Measurements from ENCODE around the gene CNGA3.

DNA sequence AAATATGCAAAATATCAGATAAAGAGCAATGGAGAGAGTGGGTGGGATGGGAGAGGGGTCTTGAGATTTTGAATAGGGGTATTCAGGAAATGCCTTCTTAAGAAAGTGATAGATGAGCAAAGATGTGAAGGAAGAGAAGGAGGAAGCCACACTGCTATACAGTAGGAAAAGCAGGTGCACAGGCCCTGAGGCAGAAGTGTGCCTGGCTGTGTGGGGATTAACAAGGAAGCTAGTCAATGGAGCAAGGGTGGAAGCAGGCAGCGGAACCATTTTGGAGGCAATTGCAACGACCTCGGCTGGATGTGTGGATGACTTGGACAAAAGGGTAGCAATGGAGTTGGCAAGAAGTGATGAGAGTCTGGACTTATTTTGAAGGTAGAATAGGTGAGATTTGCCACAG, 11.0 kb upstream of the CNGA3 start:
- TF ChIP-seq, protein P1, sequence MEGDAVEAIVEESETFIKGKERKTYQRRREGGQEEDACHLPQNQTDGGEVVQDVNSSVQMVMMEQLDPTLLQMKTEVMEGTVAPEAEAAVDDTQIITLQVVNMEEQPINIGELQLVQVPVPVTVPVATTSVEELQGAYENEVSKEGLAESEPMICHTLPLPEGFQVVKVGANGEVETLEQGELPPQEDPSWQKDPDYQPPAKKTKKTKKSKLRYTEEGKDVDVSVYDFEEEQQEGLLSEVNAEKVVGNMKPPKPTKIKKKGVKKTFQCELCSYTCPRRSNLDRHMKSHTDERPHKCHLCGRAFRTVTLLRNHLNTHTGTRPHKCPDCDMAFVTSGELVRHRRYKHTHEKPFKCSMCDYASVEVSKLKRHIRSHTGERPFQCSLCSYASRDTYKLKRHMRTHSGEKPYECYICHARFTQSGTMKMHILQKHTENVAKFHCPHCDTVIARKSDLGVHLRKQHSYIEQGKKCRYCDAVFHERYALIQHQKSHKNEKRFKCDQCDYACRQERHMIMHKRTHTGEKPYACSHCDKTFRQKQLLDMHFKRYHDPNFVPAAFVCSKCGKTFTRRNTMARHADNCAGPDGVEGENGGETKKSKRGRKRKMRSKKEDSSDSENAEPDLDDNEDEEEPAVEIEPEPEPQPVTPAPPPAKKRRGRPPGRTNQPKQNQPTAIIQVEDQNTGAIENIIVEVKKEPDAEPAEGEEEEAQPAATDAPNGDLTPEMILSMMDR (conservative IDR thresholded peaks at IDR 0.05; ENCODE audit: low read depth in 2 of 2), result no peak
- TF ChIP-seq, protein P2, sequence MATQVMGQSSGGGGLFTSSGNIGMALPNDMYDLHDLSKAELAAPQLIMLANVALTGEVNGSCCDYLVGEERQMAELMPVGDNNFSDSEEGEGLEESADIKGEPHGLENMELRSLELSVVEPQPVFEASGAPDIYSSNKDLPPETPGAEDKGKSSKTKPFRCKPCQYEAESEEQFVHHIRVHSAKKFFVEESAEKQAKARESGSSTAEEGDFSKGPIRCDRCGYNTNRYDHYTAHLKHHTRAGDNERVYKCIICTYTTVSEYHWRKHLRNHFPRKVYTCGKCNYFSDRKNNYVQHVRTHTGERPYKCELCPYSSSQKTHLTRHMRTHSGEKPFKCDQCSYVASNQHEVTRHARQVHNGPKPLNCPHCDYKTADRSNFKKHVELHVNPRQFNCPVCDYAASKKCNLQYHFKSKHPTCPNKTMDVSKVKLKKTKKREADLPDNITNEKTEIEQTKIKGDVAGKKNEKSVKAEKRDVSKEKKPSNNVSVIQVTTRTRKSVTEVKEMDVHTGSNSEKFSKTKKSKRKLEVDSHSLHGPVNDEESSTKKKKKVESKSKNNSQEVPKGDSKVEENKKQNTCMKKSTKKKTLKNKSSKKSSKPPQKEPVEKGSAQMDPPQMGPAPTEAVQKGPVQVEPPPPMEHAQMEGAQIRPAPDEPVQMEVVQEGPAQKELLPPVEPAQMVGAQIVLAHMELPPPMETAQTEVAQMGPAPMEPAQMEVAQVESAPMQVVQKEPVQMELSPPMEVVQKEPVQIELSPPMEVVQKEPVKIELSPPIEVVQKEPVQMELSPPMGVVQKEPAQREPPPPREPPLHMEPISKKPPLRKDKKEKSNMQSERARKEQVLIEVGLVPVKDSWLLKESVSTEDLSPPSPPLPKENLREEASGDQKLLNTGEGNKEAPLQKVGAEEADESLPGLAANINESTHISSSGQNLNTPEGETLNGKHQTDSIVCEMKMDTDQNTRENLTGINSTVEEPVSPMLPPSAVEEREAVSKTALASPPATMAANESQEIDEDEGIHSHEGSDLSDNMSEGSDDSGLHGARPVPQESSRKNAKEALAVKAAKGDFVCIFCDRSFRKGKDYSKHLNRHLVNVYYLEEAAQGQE (IDR thresholded peaks at IDR 0.05; ENCODE audit: unreplicated experiment), result no peak
- TF ChIP-seq POLR2AphosphoS5 (IDR thresholded peaks at IDR 0.05; ENCODE audit: low read depth), result no peak
- no peak for TF ChIP-seq EZH2 (IDR thresholded peaks at IDR 0.05; ENCODE audit: low read depth, unreplicated experiment)
- no peak for TF ChIP-seq ETS1 (IDR thresholded peaks at IDR 0.05)
- TF ChIP-seq JUNB (IDR thresholded peaks at IDR 0.05; ENCODE audit: unreplicated experiment), result no peak
- no peak for TF ChIP-seq ZNF331 (CRISPR knock-in tag; IDR thresholded peaks at IDR 0.05; ENCODE audit: low read depth)
- no peak for TF ChIP-seq NANOG (IDR thresholded peaks at IDR 0.05; ENCODE audit: borderline replicate concordance)
- no peak for TF ChIP-seq EZH2phosphoT487 (IDR thresholded peaks at IDR 0.05; ENCODE audit: unreplicated experiment)
- TF ChIP-seq, protein P3, sequence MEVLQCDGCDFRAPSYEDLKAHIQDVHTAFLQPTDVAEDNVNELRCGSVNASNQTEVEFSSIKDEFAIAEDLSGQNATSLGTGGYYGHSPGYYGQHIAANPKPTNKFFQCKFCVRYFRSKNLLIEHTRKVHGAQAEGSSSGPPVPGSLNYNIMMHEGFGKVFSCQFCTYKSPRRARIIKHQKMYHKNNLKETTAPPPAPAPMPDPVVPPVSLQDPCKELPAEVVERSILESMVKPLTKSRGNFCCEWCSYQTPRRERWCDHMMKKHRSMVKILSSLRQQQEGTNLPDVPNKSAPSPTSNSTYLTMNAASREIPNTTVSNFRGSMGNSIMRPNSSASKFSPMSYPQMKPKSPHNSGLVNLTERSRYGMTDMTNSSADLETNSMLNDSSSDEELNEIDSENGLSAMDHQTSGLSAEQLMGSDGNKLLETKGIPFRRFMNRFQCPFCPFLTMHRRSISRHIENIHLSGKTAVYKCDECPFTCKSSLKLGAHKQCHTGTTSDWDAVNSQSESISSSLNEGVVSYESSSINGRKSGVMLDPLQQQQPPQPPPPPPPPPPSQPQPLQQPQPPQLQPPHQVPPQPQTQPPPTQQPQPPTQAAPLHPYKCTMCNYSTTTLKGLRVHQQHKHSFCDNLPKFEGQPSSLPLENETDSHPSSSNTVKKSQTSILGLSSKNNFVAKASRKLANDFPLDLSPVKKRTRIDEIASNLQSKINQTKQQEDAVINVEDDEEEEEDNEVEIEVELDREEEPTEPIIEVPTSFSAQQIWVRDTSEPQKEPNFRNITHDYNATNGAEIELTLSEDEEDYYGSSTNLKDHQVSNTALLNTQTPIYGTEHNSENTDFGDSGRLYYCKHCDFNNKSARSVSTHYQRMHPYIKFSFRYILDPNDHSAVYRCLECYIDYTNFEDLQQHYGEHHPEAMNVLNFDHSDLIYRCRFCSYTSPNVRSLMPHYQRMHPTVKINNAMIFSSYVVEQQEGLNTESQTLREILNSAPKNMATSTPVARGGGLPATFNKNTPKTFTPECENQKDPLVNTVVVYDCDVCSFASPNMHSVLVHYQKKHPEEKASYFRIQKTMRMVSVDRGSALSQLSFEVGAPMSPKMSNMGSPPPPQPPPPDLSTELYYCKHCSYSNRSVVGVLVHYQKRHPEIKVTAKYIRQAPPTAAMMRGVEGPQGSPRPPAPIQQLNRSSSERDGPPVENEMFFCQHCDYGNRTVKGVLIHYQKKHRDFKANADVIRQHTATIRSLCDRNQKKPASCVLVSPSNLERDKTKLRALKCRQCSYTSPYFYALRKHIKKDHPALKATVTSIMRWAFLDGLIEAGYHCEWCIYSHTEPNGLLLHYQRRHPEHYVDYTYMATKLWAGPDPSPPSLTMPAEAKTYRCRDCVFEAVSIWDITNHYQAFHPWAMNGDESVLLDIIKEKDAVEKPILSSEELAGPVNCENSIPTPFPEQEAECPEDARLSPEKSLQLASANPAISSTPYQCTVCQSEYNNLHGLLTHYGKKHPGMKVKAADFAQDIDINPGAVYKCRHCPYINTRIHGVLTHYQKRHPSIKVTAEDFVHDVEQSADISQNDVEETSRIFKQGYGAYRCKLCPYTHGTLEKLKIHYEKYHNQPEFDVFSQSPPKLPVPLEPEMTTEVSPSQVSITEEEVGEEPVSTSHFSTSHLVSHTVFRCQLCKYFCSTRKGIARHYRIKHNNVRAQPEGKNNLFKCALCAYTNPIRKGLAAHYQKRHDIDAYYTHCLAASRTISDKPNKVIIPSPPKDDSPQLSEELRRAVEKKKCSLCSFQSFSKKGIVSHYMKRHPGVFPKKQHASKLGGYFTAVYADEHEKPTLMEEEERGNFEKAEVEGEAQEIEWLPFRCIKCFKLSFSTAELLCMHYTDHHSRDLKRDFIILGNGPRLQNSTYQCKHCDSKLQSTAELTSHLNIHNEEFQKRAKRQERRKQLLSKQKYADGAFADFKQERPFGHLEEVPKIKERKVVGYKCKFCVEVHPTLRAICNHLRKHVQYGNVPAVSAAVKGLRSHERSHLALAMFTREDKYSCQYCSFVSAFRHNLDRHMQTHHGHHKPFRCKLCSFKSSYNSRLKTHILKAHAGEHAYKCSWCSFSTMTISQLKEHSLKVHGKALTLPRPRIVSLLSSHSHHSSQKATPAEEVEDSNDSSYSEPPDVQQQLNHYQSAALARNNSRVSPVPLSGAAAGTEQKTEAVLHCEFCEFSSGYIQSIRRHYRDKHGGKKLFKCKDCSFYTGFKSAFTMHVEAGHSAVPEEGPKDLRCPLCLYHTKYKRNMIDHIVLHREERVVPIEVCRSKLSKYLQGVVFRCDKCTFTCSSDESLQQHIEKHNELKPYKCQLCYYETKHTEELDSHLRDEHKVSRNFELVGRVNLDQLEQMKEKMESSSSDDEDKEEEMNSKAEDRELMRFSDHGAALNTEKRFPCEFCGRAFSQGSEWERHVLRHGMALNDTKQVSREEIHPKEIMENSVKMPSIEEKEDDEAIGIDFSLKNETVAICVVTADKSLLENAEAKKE (CRISPR knock-in tag; IDR thresholded peaks at IDR 0.05), result no peak
- no peak for TF ChIP-seq CREB1 (CRISPR knock-in tag; IDR thresholded peaks at IDR 0.05; ENCODE audit: low read depth)
- TF ChIP-seq STAT1 (IDR thresholded peaks at IDR 0.05; ENCODE audit: unreplicated experiment), result no peak
- TF ChIP-seq ZNF114 (CRISPR knock-in tag; IDR thresholded peaks at IDR 0.05), result no peak

Measured in GM23338 (cell line).